Measurements from ENCODE around the gene CUL9.

- TF ChIP-seq CTCF (conservative IDR thresholded peaks at IDR 0.05 in 1 of 2, IDR thresholded peaks at IDR 0.05 in 1 of 2; ENCODE audit: extremely low read depth in 1 of 2, insufficient read depth in 1 of 2, low read depth in 1 of 2, low read length in 2 of 2) (no peak), EZH2 (IDR thresholded peaks at IDR 0.05; ENCODE audit: borderline replicate concordance, low read length) (no peak)
These were observed 39.3 kb downstream of the CUL9 start for GRCh38 chr6:43221046-43221972.
